A673 (cell line): ENCODE measurements around the gene FHL2.

Experiments used
- CTCF ChIP-seq: fragments of 300-800, 200-600 bp; sonication (generic); conservative IDR thresholded peaks from 2 replicates; pipeline ENCODE4 v1.5.1; 2017; ENCODE audit warnings: low read depth, mild to moderate bottlenecking, antibody characterized with exemption, low read length, moderate library complexity, mixed read lengths
- EZH2 ChIP-seq: fragments of 200-600 bp; sonication (generic); IDR thresholded peaks from 2 replicates; pipeline ENCODE4 v1.6.1; 2017; ENCODE audit warnings: borderline replicate concordance, low read depth, mild to moderate bottlenecking, mixed read lengths, antibody characterized with exemption, low read length; ENCODE audit not compliant: poor library complexity, severe bottlenecking

- TF ChIP-seq CTCF (no peak), EZH2 (no peak)
Observed at GRCh38 chr2:105410554-105410953, 11.7 kb upstream of the FHL2 start.
